ENCODE measurements around the gene SEL1L2.
A peak's percentile ranks its signal among the peaks of the same experiment; 100 is the strongest.

Gene SEL1L2

GRCh38 chr20:13809855-13810254 lies 180.6 kb downstream of the SEL1L2 start:
- no peak for DNase-seq

GRCh38 chr20:13809373-13809772 lies 181.0 kb downstream of the SEL1L2 start:
- DNase-seq: no peak

DNA sequence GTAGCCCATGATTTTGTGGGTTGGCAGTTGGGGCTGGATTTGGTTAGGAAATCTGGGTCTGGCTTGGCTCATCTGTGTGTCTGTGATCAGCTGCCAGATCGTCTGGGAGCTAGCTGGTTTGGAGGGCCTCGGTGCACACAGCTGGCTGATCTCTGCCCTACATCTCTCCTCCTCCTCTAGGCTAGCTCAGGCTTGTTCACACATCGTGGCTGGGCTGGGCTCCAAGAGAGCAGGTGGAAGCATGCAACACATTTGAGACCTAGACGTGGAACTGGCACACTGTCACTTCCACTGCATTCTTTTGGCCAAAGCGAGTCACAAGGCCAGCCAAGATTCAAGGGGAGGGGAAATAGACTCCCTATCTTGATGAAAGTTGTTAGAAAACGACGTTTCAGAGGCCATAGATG lies 189.7 kb downstream of the SEL1L2 start:
- DNase-seq: peak; percentile 59

GRCh38 chr20:13799974-13800373 lies 190.4 kb downstream of the SEL1L2 start:
- DNase-seq: no peak

Measured in eye (tissue), 1 donor.